NT2/D1 (cell line): ENCODE data around the gene ERVFRD-1.
"Not testable (repeated sequence)": the region's sequence is repeated elsewhere in the genome, so short reads cannot be mapped to it uniquely, and the experiment has no call there.

Source experiments
- YY1 ChIP-seq: IDR thresholded peaks from 2 replicates; pipeline ENCODE4 v1.6.1; 2011; ENCODE audit not compliant: insufficient read length, insufficient read depth
- ZNF274 ChIP-seq: IDR thresholded peaks from 2 replicates; pipeline ENCODE4 v1.6.1; 2011; ENCODE audit warnings: mild to moderate bottlenecking, low read depth, low read length

DNA sequence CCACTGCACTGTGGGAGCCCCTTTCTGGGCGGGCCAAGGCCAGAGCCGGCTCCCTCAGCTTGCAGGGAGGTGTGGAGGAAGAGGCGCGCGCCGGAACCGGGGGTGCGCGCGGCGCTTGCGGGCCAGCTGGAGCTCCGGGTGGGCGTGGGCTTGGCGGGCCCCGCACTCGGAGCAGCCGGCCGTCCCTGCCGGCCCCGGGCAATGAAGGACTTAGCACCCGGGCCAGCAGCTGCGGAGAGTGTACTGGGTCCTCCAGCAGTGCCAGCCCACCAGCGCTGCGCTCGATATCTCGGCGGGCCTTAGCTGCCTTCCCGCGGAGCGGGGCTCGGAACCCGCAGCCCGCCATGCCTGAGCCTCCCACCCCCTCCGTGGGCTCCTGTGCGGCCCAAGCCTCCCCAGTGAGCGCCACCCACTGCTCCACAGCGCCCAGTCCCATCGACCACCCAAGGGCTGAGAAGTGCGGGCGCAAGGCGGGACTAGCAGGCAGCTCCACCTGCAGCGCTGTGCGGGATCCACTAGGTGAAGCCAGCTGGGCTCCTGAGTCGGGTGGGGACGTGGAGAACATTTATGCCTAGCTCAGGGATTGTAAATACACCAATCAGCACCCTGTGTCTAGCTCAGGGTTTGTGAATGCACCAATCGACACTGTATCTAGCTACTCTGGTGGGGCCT is 24.2 kb downstream of the ERVFRD-1 start:
- TF ChIP-seq ZNF274, YY1: not testable (repeated sequence)
